HG03060 (cell line): ENCODE results near the gene ZCCHC24.

Experiments used
- ATAC-seq: cut with Tn5 transposase; IDR thresholded peaks from one replicate; pipeline ENCODE4 v1.9.1; 2021; ENCODE audit warnings: low read depth, moderate number of reproducible peaks; ENCODE audit not compliant: unreplicated experiment

The ZCCHC24 gene

GRCh38 chr10:79445161-79445976 is at the start of gene ZCCHC24:
ZCCHC24 (minus strand) TSS chr10:79445624; CDS start chr10:79445440, 184 bp downstream.
- peak; percentile 89 for ATAC-seq

GRCh38 chr10:79493806-79494205 is 48.4 kb upstream of the ZCCHC24 start:
- ATAC-seq = no peak

GRCh38 chr10:79492839-79493238 is 47.4 kb upstream of the ZCCHC24 start:
- ATAC-seq = no peak

- no peak for ATAC-seq
These were observed 46.8 kb upstream of the ZCCHC24 start for GRCh38 chr10:79492256-79492655.

- no peak for ATAC-seq
These were observed 45.9 kb upstream of the ZCCHC24 start for GRCh38 chr10:79491143-79491835.

GRCh38 chr10:79490400-79491142 is 45.1 kb upstream of the ZCCHC24 start:
- no peak for ATAC-seq

GRCh38 chr10:79488870-79489269 is 43.4 kb upstream of the ZCCHC24 start:
- ATAC-seq = no peak

- ATAC-seq = no peak
These were observed 42.9 kb upstream of the ZCCHC24 start for GRCh38 chr10:79488336-79488735.

GRCh38 chr10:79487296-79488194 is 42.1 kb upstream of the ZCCHC24 start:
- ATAC-seq = no peak

- ATAC-seq = no peak
These were observed 39.1 kb upstream of the ZCCHC24 start for GRCh38 chr10:79484476-79484875.

- ATAC-seq = no peak
These were observed 38.5 kb upstream of the ZCCHC24 start for GRCh38 chr10:79483948-79484347.

GRCh38 chr10:79483299-79483698 is 37.9 kb upstream of the ZCCHC24 start:
- ATAC-seq = no peak

GRCh38 chr10:79482741-79483140 is 37.3 kb upstream of the ZCCHC24 start:
- ATAC-seq = no peak

- no peak for ATAC-seq
These were observed 36.9 kb upstream of the ZCCHC24 start for GRCh38 chr10:79482304-79482703.

GRCh38 chr10:79479283-79479909 is 34.0 kb upstream of the ZCCHC24 start:
- no peak for ATAC-seq

GRCh38 chr10:79477456-79477855 is 32.0 kb upstream of the ZCCHC24 start:
- no peak for ATAC-seq

GRCh38 chr10:79476645-79477044 is 31.2 kb upstream of the ZCCHC24 start:
- no peak for ATAC-seq

GRCh38 chr10:79475877-79476276 is 30.5 kb upstream of the ZCCHC24 start:
- no peak for ATAC-seq

- ATAC-seq = no peak
These were observed 29.8 kb upstream of the ZCCHC24 start for GRCh38 chr10:79475119-79475653.
